ENCODE results near the gene ARHGAP4.

- TF ChIP-seq, protein P1, sequence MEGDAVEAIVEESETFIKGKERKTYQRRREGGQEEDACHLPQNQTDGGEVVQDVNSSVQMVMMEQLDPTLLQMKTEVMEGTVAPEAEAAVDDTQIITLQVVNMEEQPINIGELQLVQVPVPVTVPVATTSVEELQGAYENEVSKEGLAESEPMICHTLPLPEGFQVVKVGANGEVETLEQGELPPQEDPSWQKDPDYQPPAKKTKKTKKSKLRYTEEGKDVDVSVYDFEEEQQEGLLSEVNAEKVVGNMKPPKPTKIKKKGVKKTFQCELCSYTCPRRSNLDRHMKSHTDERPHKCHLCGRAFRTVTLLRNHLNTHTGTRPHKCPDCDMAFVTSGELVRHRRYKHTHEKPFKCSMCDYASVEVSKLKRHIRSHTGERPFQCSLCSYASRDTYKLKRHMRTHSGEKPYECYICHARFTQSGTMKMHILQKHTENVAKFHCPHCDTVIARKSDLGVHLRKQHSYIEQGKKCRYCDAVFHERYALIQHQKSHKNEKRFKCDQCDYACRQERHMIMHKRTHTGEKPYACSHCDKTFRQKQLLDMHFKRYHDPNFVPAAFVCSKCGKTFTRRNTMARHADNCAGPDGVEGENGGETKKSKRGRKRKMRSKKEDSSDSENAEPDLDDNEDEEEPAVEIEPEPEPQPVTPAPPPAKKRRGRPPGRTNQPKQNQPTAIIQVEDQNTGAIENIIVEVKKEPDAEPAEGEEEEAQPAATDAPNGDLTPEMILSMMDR (IDR thresholded peaks at IDR 0.05): no peak
- TF ChIP-seq POLR2AphosphoS5 (IDR thresholded peaks at IDR 0.05) (no peak), POLR2A (IDR thresholded peaks at IDR 0.05) (no peak), EP300 (IDR thresholded peaks at IDR 0.05) (no peak)
Observed at GRCh38 chrX:153974726-153975286, 48.7 kb upstream of the ARHGAP4 start.

Measured in upper lobe of left lung (tissue), 4 donors.